Esophagus muscularis mucosa (tissue), 4 donors: Measurements from ENCODE around the gene RUVBL2. TPM values are rescaled to one million over a fixed set of nuclear protein-coding genes. Genes with fewer than 3 reads are reported as not detected.

ENCODE experiments used
- DNase-seq: peaks from one replicate; pipeline ENCODE4 v3.0.0-alpha.2; 2017; ENCODE audit errors: extremely low spot score
- H3K27ac ChIP-seq, 4 donors: fragments of 200-600 bp; sonication (generic); replicated peaks in 1 of 4; 1 replicate in 3 of 4; 2 replicates in 1 of 4; pipeline ENCODE4 v1.5.1; 2016 to 2019; ENCODE audit warnings: mild to moderate bottlenecking in 1 of 4
- H3K27me3 ChIP-seq, 4 donors: fragments of 200-600 bp; sonication (generic); one replicate each; pipeline versions ENCODE4 v1.5.1 to v1.6.0; 2016 to 2019
- H3K36me3 ChIP-seq, 4 donors: fragments of 200-600 bp; sonication (generic); one replicate each; pipeline ENCODE4 v1.5.1; 2016 to 2019
- H3K4me1 ChIP-seq, 4 donors: fragments of 200-600 bp; sonication (generic); one replicate each; pipeline ENCODE4 v1.5.1; 2016 to 2019
- H3K4me3 ChIP-seq, 4 donors: fragments of 200-600 bp; sonication (generic); 1 replicate in 2 of 4; 2 replicates in 2 of 4; pipeline ENCODE4 v1.5.1; 2016 to 2019; ENCODE audit warnings: mild to moderate bottlenecking in 4 of 4, moderate library complexity in 1 of 4
- H3K9me3 ChIP-seq, 4 donors: fragments of 200-600 bp; sonication (generic); 1 replicate in 3 of 4; 2 replicates in 1 of 4; pipeline ENCODE4 v1.5.1; 2016 to 2019
- EP300 ChIP-seq: sonication (generic); formaldehyde crosslinking; IDR thresholded peaks from one replicate; pipeline ENCODE4 v1.6.1; 2017; ENCODE audit warnings: antibody characterized with exemption
- POLR2A ChIP-seq: fragments of 450-650 bp; IDR thresholded peaks from one replicate; pipeline ENCODE4 v1.6.1; 2017; ENCODE audit warnings: antibody characterized with exemption, moderate library complexity, mild to moderate bottlenecking, low read depth
- POLR2AphosphoS5 ChIP-seq, 2 donors: sonication (generic); formaldehyde crosslinking; IDR thresholded peaks; one replicate each; pipeline ENCODE4 v1.6.1; 2017; ENCODE audit warnings: antibody characterized with exemption in 2 of 2
- WGBS: methylation state at CpG from one replicate; pipeline ENCODE4 v1.1.5; 2018; 5-methylcytosine and 5-hydroxymethylcytosine counted together
- intact Hi-C: fragments of 100-400 bp; cut with DNase I; formaldehyde crosslinking; loops from one replicate; pipeline ENCODE4 v1.15.1; 2023
- total RNA-seq, 4 donors: library from RNA; depleted of rRNA; stranded (reverse); fragments of >200 nt; gene quantifications; one replicate each; pipeline versions ENCODE4 v1.1.0 to v1.2.1, GENCODE V29; 2016
- TF ChIP-seq, protein P1 (sequence below), 3 experiments: fragments of 200-600 bp in 2 of 3; fragments of 450-650 bp in 1 of 3; sonication (generic) in 2 of 3; IDR thresholded peaks; one replicate each; pipeline ENCODE4 v1.5.1; 2017 to 2019; ENCODE audit warnings: antibody characterized with exemption in 3 of 3, mild to moderate bottlenecking in 2 of 3, moderate library complexity in 1 of 3

RUVBL2 gene
- total RNA-seq, 4 donors from 2014 or later, result 72.7 to 113 (median 97.6) TPM

DNA sequence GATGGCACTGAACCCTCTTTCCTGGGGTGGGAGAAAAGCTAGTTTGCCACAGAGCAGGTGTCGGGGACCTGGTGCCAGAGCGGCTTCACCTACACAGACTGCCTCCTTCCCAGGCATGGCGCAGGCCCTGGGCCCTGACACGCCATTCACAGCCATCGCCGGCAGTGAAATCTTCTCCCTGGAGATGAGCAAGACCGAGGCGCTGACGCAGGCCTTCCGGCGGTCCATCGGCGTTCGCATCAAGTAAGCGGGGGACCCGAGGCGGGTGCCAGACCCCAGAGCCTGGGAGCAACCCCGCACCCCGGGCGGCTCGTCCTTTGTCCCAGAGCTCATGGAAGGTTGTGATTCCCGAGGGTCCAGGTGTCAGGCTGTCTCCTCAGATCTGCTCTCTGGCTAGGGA lies 13.2 kb downstream of the RUVBL2 start:
- WGBS, result 95% methylated on average over 14 of the region's 22 CpGs
- intact Hi-C loops, result no loop called here
- H3K4me3 ChIP-seq, result no peak overlapping the region
- H3K27me3 ChIP-seq, result no peaks in the 10 kb centered on the region
- peaks cover 55 to 99% (median 92%) of the 10 kb centered on the region in 4 donors for H3K36me3 ChIP-seq
- H3K27ac ChIP-seq, result no peak overlapping the region
- TF ChIP-seq, protein P1, sequence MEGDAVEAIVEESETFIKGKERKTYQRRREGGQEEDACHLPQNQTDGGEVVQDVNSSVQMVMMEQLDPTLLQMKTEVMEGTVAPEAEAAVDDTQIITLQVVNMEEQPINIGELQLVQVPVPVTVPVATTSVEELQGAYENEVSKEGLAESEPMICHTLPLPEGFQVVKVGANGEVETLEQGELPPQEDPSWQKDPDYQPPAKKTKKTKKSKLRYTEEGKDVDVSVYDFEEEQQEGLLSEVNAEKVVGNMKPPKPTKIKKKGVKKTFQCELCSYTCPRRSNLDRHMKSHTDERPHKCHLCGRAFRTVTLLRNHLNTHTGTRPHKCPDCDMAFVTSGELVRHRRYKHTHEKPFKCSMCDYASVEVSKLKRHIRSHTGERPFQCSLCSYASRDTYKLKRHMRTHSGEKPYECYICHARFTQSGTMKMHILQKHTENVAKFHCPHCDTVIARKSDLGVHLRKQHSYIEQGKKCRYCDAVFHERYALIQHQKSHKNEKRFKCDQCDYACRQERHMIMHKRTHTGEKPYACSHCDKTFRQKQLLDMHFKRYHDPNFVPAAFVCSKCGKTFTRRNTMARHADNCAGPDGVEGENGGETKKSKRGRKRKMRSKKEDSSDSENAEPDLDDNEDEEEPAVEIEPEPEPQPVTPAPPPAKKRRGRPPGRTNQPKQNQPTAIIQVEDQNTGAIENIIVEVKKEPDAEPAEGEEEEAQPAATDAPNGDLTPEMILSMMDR (IDR thresholded peaks at IDR 0.05), result no peak
- TF ChIP-seq EP300 (no peak), POLR2AphosphoS5 (IDR thresholded peaks at IDR 0.05) (no peak), POLR2A (no peak)
- H3K9me3 ChIP-seq, result no peaks in the 10 kb centered on the region
- no peaks in the 10 kb centered on the region for H3K4me1 ChIP-seq
- no peak for DNase-seq

DNA sequence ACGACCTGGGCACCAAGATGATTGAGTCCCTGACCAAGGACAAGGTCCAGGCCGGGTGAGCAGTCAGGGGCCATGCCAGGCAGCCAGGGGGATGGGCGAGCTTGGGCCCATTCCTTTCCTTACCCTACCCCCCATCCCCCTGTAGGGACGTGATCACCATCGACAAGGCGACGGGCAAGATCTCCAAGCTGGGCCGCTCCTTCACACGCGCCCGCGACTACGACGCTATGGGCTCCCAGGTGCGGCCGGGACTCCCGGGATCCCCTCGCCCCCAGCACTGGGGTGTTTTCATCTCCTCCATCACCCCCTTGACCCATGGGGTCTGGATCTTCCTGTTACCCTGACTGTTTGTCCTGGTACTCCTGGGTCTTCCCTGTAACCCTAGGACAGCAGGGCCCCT lies 16.1 kb downstream of the RUVBL2 start:
- peaks cover 40 to 98% (median 91%) of the 10 kb centered on the region in 4 donors for H3K36me3 ChIP-seq
- intact Hi-C loops, result no loop called here
- no peaks in the 10 kb centered on the region for H3K9me3 ChIP-seq
- no peak for DNase-seq
- no peak overlapping the region for H3K4me3 ChIP-seq
- no peaks in the 10 kb centered on the region for H3K27me3 ChIP-seq
- H3K27ac ChIP-seq, result no peak overlapping the region
- TF ChIP-seq POLR2A, result no peak
- TF ChIP-seq, protein P1 (IDR thresholded peaks at IDR 0.05), result no peak
- no peak for TF ChIP-seq POLR2AphosphoS5 (IDR thresholded peaks at IDR 0.05)
- TF ChIP-seq EP300, result no peak
- 93% methylated on average over 3 of the region's 18 CpGs for whole genome bisulfite sequencing
- no peaks in the 10 kb centered on the region for H3K4me1 ChIP-seq

DNA sequence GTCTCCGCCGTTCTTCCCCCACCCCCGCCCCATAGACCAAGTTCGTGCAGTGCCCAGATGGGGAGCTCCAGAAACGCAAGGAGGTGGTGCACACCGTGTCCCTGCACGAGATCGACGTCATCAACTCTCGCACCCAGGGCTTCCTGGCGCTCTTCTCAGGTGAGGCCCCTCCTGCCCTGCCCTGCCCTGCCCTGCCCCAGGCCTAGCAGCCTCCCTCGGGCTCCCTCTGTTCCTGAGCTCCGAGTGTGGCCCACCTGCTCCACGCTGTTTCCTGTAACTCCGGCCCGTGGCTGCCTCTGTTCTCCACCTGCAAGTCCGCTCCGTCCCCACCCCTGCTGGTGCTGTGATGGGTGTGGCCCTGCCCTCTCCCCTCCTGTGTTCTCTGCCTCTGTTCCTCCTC lies 16.8 kb downstream of the RUVBL2 start:
- H3K4me1 ChIP-seq, result no peaks in the 10 kb centered on the region
- 92% methylated on average over 18 of the region's 18 CpGs for WGBS
- no peak for TF ChIP-seq POLR2A
- TF ChIP-seq, protein P1 (IDR thresholded peaks at IDR 0.05), result no peak
- TF ChIP-seq EP300, result no peak
- no peak for TF ChIP-seq POLR2AphosphoS5 (IDR thresholded peaks at IDR 0.05)
- H3K27me3 ChIP-seq, result no peaks in the 10 kb centered on the region
- no peak for DNase-seq
- no peak overlapping the region for H3K27ac ChIP-seq
- H3K36me3 ChIP-seq, result peaks cover 40 to 98% (median 91%) of the 10 kb centered on the region in 4 donors
- intact Hi-C loops, result no loop called here
- H3K9me3 ChIP-seq, result no peaks in the 10 kb centered on the region
- no peak overlapping the region for H3K4me3 ChIP-seq

DNA sequence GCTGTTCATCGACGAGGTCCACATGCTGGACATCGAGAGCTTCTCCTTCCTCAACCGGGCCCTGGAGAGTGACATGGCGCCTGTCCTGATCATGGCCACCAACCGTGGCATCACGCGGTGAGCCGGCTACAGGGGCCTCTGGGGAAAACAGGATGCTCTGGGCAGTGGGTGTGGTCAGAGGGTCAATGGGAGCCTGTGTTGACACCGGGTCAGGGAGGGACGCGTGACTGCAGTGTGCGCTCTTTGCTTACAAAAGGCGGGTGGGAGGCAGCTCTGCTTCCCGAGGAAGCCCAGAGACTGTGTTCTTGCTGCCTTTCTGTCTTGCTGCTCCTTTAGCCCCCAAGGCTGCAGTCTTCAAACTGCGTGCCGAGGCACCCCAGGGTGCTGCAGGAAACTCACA lies 17.5 kb downstream of the RUVBL2 start:
- Histone ChIP-seq H3K9me3 (no peaks in the 10 kb centered on the region), H3K27me3 (no peaks in the 10 kb centered on the region), H3K27ac (no peak overlapping the region), H3K4me1 (no peaks in the 10 kb centered on the region), H3K36me3 (peaks cover 34 to 98% (median 91%) of the 10 kb centered on the region in 4 donors), H3K4me3 (no peak overlapping the region)
- intact Hi-C loops, result no loop called here
- TF ChIP-seq EP300, result no peak
- no peak for TF ChIP-seq POLR2A
- TF ChIP-seq POLR2AphosphoS5 (IDR thresholded peaks at IDR 0.05), result no peak
- TF ChIP-seq, protein P1 (IDR thresholded peaks at IDR 0.05), result no peak
- 91% methylated on average over 15 of the region's 17 CpGs for WGBS
- DNase-seq, result no peak

DNA sequence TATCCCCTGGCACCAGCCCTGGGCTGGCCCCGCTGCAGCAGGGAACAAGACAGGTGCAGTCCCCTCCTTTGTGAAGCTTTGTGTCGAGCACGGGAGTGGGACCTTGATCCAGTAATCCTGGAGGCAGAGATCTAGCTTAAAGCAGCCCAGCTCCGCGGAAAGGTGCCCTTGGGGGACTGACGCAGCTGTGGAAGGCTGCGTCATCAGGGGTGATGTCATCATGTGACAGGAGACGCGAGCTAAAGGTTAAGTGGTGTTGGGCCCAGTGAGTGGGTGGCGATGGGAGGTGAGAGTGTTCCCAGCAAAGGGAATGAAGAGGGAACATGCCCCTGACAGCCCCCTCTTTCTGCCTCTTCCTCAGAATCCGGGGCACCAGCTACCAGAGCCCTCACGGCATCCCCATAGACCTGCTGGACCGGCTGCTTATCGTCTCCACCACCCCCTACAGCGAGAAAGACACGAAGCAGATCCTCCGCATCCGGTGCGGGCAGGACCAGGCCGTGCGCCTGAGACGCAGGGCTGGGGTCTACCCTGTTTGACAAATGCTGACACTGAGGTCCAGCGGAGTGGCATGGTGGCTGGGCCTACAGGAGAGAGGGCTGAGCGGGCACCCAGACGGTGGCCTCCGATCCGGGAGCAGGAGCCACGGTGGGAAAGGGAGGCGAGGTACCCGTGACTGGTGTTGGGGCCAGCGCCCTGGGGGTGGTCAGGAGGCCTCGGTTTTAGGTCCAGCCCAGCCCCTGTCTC lies 20.6 kb downstream of the RUVBL2 start:
- Histone ChIP-seq H3K4me1 (peaks cover 14 to 23% (median 21%) of the 10 kb centered on the region in 4 donors), H3K36me3 (peaks cover 18 to 72% (median 66%) of the 10 kb centered on the region in 4 donors), H3K27me3 (peaks cover 0 to 22% (median 4%) of the 10 kb centered on the region in 4 donors), H3K27ac (no peak overlapping the region), H3K9me3 (no peaks in the 10 kb centered on the region), H3K4me3 (no peak overlapping the region)
- intact Hi-C loops, result no loop called here
- TF ChIP-seq, protein P1 (IDR thresholded peaks at IDR 0.05), result no peak
- TF ChIP-seq POLR2A (no peak), EP300 (no peak), POLR2AphosphoS5 (IDR thresholded peaks at IDR 0.05) (no peak)
- 94% methylated on average over 27 of the region's 32 CpGs for WGBS
- no peak for DNase-seq
